Hepatocyte (in vitro differentiated cells): Measurements from ENCODE around the gene NLRX1. TPM values are rescaled to one million over a fixed set of nuclear protein-coding genes. Genes with fewer than 3 reads are reported as not detected.
"Not testable (repeated sequence)": the region's sequence is repeated elsewhere in the genome, so short reads cannot be mapped to it uniquely, and the experiment has no call there.

Experiments
- DNase-seq: peaks from one replicate; pipeline ENCODE4 v3.0.0-alpha.2; 2016; ENCODE audit warnings: low spot score
- H2AFZ ChIP-seq: fragments of 200-600 bp; sonication (generic); 2 replicates; pipeline ENCODE4 v1.6.0; 2016; ENCODE audit warnings: antibody characterized with exemption, mild to moderate bottlenecking
- H3K27ac ChIP-seq: fragments of 200-600 bp; sonication (generic); 2 replicates; pipeline ENCODE4 v1.5.1; 2016; ENCODE audit warnings: mild to moderate bottlenecking
- H3K27me3 ChIP-seq: fragments of 200-600 bp; sonication (generic); 2 replicates; pipeline ENCODE4 v1.6.1; 2016
- H3K36me3 ChIP-seq: fragments of 200-600 bp; sonication (generic); replicated peaks from 2 replicates; pipeline ENCODE4 v1.5.1; 2016; ENCODE audit warnings: low read depth; ENCODE audit not compliant: insufficient read depth
- H3K4me1 ChIP-seq: fragments of 200-600 bp; sonication (generic); 2 replicates; pipeline ENCODE4 v1.5.1; 2016; ENCODE audit warnings: mild to moderate bottlenecking, moderate library complexity; ENCODE audit not compliant: insufficient read depth
- H3K4me2 ChIP-seq: fragments of 200-600 bp; sonication (generic); 2 replicates; pipeline ENCODE4 v1.6.0; 2016
- H3K4me3 ChIP-seq: fragments of 200-600 bp; sonication (generic); 2 replicates; pipeline ENCODE4 v1.5.1; 2016; ENCODE audit warnings: mild to moderate bottlenecking
- H3K79me2 ChIP-seq: fragments of 200-600 bp; sonication (generic); 2 replicates; pipeline ENCODE4 v1.6.0; 2017; ENCODE audit warnings: mild to moderate bottlenecking
- H3K9me2 ChIP-seq: fragments of 200-600 bp; sonication (generic); replicated peaks from 2 replicates; pipeline ENCODE4 v1.6.0; 2017; ENCODE audit warnings: mild to moderate bottlenecking; ENCODE audit not compliant: insufficient read depth
- H3K9me3 ChIP-seq: fragments of 200-600 bp; sonication (generic); 2 replicates; pipeline ENCODE4 v1.5.1; 2016; ENCODE audit warnings: low read depth, mild to moderate bottlenecking
- H4K20me1 ChIP-seq: fragments of 200-600 bp; sonication (generic); 2 replicates; pipeline ENCODE4 v1.6.0; 2016; ENCODE audit warnings: mild to moderate bottlenecking; ENCODE audit not compliant: insufficient read depth, poor library complexity, severe bottlenecking
- CTCF ChIP-seq: fragments of 200-600 bp; sonication (generic); IDR thresholded peaks from 2 replicates; pipeline ENCODE4 v1.5.1; 2016; ENCODE audit warnings: antibody characterized with exemption, mild to moderate bottlenecking; ENCODE audit not compliant: poor library complexity
- EZH2 ChIP-seq: fragments of 200-600 bp; sonication (generic); IDR thresholded peaks from 2 replicates; pipeline ENCODE4 v1.6.1; 2016; ENCODE audit warnings: antibody characterized with exemption, mild to moderate bottlenecking, borderline replicate concordance
- EZH2phosphoT487 ChIP-seq: fragments of 200-600 bp; sonication (generic); IDR thresholded peaks from one replicate; pipeline ENCODE4 v1.6.1; 2018; ENCODE audit warnings: antibody characterized with exemption, mild to moderate bottlenecking, low read depth, moderate library complexity; ENCODE audit not compliant: unreplicated experiment, severe bottlenecking
- WGBS: methylation state at CpG from one replicate; pipeline ENCODE4 v1.1.6; 2016; ENCODE audit warnings: low lambda C conversion rate; ENCODE audit errors: missing lambda C conversion rate; 5-methylcytosine and 5-hydroxymethylcytosine counted together
- polyA plus RNA-seq: library from polyadenylated mRNA; unstranded; fragments of >200 nt; fragmentation: Nextera tagmentation; extraction: Ambion mirVana; gene quantifications from 2 replicates; pipeline ENCODE4 v1.2.1, GENCODE V29; 2016
- total RNA-seq: library from RNA; depleted of rRNA; stranded (reverse); fragments of >200 nt; gene quantifications from 2 replicates; pipeline ENCODE4 v1.2.3, GENCODE V29; 2014

NLRX1 gene
- total and polyA plus RNA-seq, 2 experiments from 2014 or later: 9.4 to 13.3 TPM

DNA sequence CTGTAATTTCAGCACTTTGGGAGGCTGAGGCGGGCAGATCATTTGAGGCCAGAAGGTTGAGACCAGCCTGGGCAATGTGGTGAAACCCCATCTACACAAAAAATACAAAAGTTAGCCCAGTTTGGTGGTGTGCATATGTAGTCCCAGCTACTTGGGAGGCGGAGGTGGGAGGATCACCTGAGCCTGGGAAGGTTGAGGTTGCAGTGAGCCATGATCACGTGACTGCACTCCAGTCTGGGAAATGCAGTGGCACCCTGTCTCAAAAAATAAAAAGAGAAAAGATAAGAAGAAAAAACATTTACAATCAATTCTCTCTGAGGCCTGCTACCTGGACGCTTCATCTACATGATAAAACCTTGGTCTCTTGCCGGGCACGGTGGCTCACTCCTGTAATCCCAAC lies 30.4 kb downstream of the NLRX1 start:
- H3K27ac ChIP-seq: no peak overlapping the region
- no peak overlapping the region for H2AFZ ChIP-seq
- H3K9me3 ChIP-seq: no peaks in the 10 kb centered on the region
- H3K9me2 ChIP-seq: no peaks in the 10 kb centered on the region
- TF ChIP-seq EZH2phosphoT487 (no peak), CTCF (no peak), EZH2 (no peak)
- H3K4me2 ChIP-seq: no peak overlapping the region
- no peaks in the 10 kb centered on the region for H3K79me2 ChIP-seq
- H3K27me3 ChIP-seq: no peaks in the 10 kb centered on the region
- DNase-seq: no peak
- H4K20me1 ChIP-seq: no peaks in the 10 kb centered on the region
- WGBS: 78% methylated on average over 6 of the region's 6 CpGs
- no peaks in the 10 kb centered on the region for H3K36me3 ChIP-seq
- H3K4me1 ChIP-seq: no peaks in the 10 kb centered on the region
- H3K4me3 ChIP-seq: no peak overlapping the region

GRCh38 chr11:119201236-119201635 lies 32.7 kb downstream of the NLRX1 start:
- not testable (repeated sequence) for H3K79me2 ChIP-seq, H3K4me2 ChIP-seq, H2AFZ ChIP-seq, H4K20me1 ChIP-seq, H3K4me3 ChIP-seq, H3K9me2 ChIP-seq, H3K9me3 ChIP-seq, H3K27ac ChIP-seq, H3K4me1 ChIP-seq, H3K27me3 ChIP-seq, DNase-seq, H3K36me3 ChIP-seq
- 90% methylated on average over 5 of the region's 5 CpGs for WGBS

- no peaks in the 10 kb centered on the region for H3K9me2 ChIP-seq
- WGBS: 82% methylated on average over 7 of the region's 7 CpGs
- TF ChIP-seq EZH2phosphoT487 (no peak), EZH2 (no peak), CTCF (no peak)
Measured at GRCh38 chr11:119202554-119202953, 34.0 kb downstream of the NLRX1 start.

DNA sequence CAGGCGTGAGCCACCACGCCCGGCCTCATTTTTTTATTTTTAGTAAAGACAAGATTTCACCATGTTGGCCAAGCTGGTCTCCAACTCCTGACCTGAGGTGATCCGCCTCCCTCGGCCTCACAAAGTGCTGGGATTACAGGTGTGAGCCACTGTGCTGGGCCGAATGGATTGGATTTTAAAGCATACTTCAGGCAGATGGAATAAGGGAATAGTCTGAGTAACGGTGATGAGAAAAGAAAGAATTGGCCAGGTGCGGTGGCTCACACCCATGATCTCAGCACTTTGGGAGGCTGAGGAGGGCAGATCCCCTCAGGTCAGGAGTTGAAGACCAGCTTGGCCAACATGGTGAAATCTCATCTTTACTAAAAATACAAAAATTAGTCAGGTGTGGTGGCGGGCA lies 35.5 kb downstream of the NLRX1 start:
- Histone ChIP-seq H3K4me3 (no peak overlapping the region), H3K4me1 (peaks cover 8% of the 10 kb centered on the region), H3K4me2 (no peak overlapping the region), H3K9me2 (no peaks in the 10 kb centered on the region), H3K36me3 (no peaks in the 10 kb centered on the region), H2AFZ (no peak overlapping the region), H3K27ac (no peak overlapping the region), H4K20me1 (peaks cover 9% of the 10 kb centered on the region), H3K9me3 (no peaks in the 10 kb centered on the region), H3K27me3 (no peaks in the 10 kb centered on the region), H3K79me2 (peaks cover 28% of the 10 kb centered on the region)
- 91% methylated on average over 9 of the region's 9 CpGs for WGBS
- no peak for DNase-seq
- TF ChIP-seq EZH2: no peak

More at GRCh38 chr11:119202554-119202953, 34.0 kb downstream of the NLRX1 start:
- DNase-seq: no peak
- Histone ChIP-seq H3K9me3 (no peaks in the 10 kb centered on the region), H3K36me3 (no peaks in the 10 kb centered on the region), H3K4me2 (no peak overlapping the region), H3K27me3 (no peaks in the 10 kb centered on the region), H4K20me1 (no peaks in the 10 kb centered on the region), H3K27ac (no peak overlapping the region), H2AFZ (no peak overlapping the region), H3K4me3 (no peak overlapping the region), H3K4me1 (peaks cover 4% of the 10 kb centered on the region), H3K79me2 (peaks cover 13% of the 10 kb centered on the region)

GRCh38 chr11:119205080-119205479 lies 36.6 kb downstream of the NLRX1 start:
- Histone ChIP-seq H3K4me2 (peak overlapping the region; percentile 73), H3K27me3 (no peaks in the 10 kb centered on the region), H3K9me2 (no peaks in the 10 kb centered on the region), H3K27ac (no peak overlapping the region), H4K20me1 (peaks cover 14% of the 10 kb centered on the region), H2AFZ (peak overlapping the region; percentile 56), H3K9me3 (no peaks in the 10 kb centered on the region), H3K79me2 (peaks cover 38% of the 10 kb centered on the region), H3K4me3 (no peak overlapping the region), H3K4me1 (peaks cover 8% of the 10 kb centered on the region), H3K36me3 (no peaks in the 10 kb centered on the region)
- DNase-seq: no peak
- no peak for TF ChIP-seq CTCF
- TF ChIP-seq EZH2: no peak
- no peak for TF ChIP-seq EZH2phosphoT487
- WGBS: 50% methylated on average over 10 of the region's 10 CpGs
